GM12891 (cell line): ENCODE measurements around the gene CELF6.

Experiments
- DNase-seq: peaks from one replicate; pipeline ENCODE4 v3.0.0; 2011; ENCODE audit warnings: low spot score; ENCODE audit not compliant: insufficient read length
- FAIRE-seq: peaks from 2 replicates; lab custom pipeline; 2011; peaks lifted over from hg19 to GRCh38; lab: Jason Lieb, UNC
- PAX5 ChIP-seq: IDR thresholded peaks from 2 replicates; pipeline ENCODE4 v1.6.1; 2011; ENCODE audit warnings: low read length, moderate library complexity, mild to moderate bottlenecking; ENCODE audit not compliant: insufficient read depth, severe bottlenecking
- POLR2A ChIP-seq: IDR thresholded peaks from 2 replicates; pipeline ENCODE4 v1.6.1; 2011; ENCODE audit warnings: low read depth, low read length, control low read depth
- POLR2AphosphoS5 ChIP-seq: IDR thresholded peaks from 2 replicates; pipeline ENCODE4 v1.6.1; 2011; ENCODE audit warnings: low read depth, low read length, control low read depth
- POU2F2 ChIP-seq: IDR thresholded peaks from 2 replicates; pipeline ENCODE4 v1.6.1; 2011; ENCODE audit warnings: low read depth, mild to moderate bottlenecking, control low read depth, low read length, moderate library complexity
- SPI1 ChIP-seq: IDR thresholded peaks from 2 replicates; pipeline ENCODE4 v1.6.1; 2011; ENCODE audit warnings: low read depth, low read length, control low read depth
- TAF1 ChIP-seq: IDR thresholded peaks from 2 replicates; pipeline ENCODE4 v1.6.1; 2011; ENCODE audit warnings: low read depth, low read length, control low read depth

The CELF6 gene

GRCh38 chr15:72345280-72345679, 25.3 kb upstream of the CELF6 start:
- TF ChIP-seq PAX5 (no peak), POU2F2 (no peak), SPI1 (no peak), POLR2A (no peak), POLR2AphosphoS5 (no peak), TAF1 (no peak)
- FAIRE-seq (no peak), DNase-seq (no peak)

- no peak for FAIRE-seq
- DNase-seq = no peak
- TF ChIP-seq POU2F2 = no peak
- TF ChIP-seq PAX5 = no peak
- TF ChIP-seq TAF1 = no peak
- no peak for TF ChIP-seq SPI1
- no peak for TF ChIP-seq POLR2AphosphoS5
- no peak for TF ChIP-seq POLR2A
Measured at GRCh38 chr15:72344602-72345001, 24.6 kb upstream of the CELF6 start.

GRCh38 chr15:72342385-72342784, 22.4 kb upstream of the CELF6 start:
- no peak for DNase-seq
- TF ChIP-seq SPI1 = no peak
- no peak for TF ChIP-seq PAX5
- TF ChIP-seq TAF1 = no peak
- no peak for TF ChIP-seq POLR2A
- no peak for TF ChIP-seq POU2F2
- no peak for TF ChIP-seq POLR2AphosphoS5
- FAIRE-seq = no peak

- FAIRE-seq (no peak), DNase-seq (no peak)
- TF ChIP-seq POU2F2 = no peak
- TF ChIP-seq PAX5 = no peak
- no peak for TF ChIP-seq POLR2A
- no peak for TF ChIP-seq POLR2AphosphoS5
- no peak for TF ChIP-seq TAF1
- TF ChIP-seq SPI1 = no peak
Measured at GRCh38 chr15:72341361-72341760, 21.4 kb upstream of the CELF6 start.

GRCh38 chr15:72340366-72340765, 20.4 kb upstream of the CELF6 start:
- DNase-seq = no peak
- TF ChIP-seq POLR2A = no peak
- no peak for TF ChIP-seq PAX5
- no peak for TF ChIP-seq POLR2AphosphoS5
- no peak for TF ChIP-seq POU2F2
- TF ChIP-seq SPI1 = no peak
- TF ChIP-seq TAF1 = no peak
- no peak for FAIRE-seq

- no peak for FAIRE-seq
- no peak for TF ChIP-seq POLR2A
- no peak for TF ChIP-seq POLR2AphosphoS5
- no peak for TF ChIP-seq POU2F2
- no peak for TF ChIP-seq PAX5
- no peak for TF ChIP-seq SPI1
- TF ChIP-seq TAF1 = no peak
- DNase-seq = no peak
Measured at GRCh38 chr15:72339777-72340177, 19.8 kb upstream of the CELF6 start.

- FAIRE-seq = no peak
- DNase-seq = no peak
- TF ChIP-seq TAF1 (no peak), PAX5 (no peak), POLR2A (no peak), POU2F2 (no peak), POLR2AphosphoS5 (no peak), SPI1 (no peak)
Measured at GRCh38 chr15:72338617-72339321, 18.8 kb upstream of the CELF6 start.

GRCh38 chr15:72338148-72338547, 18.2 kb upstream of the CELF6 start:
- FAIRE-seq (no peak), DNase-seq (no peak)
- TF ChIP-seq PAX5 (no peak), POU2F2 (no peak), POLR2A (no peak), POLR2AphosphoS5 (no peak), TAF1 (no peak), SPI1 (no peak)

- DNase-seq = no peak
- TF ChIP-seq PAX5 (no peak), TAF1 (no peak), POU2F2 (no peak), POLR2A (no peak), POLR2AphosphoS5 (no peak), SPI1 (no peak)
- FAIRE-seq = no peak
Measured at GRCh38 chr15:72334842-72335241, 14.9 kb upstream of the CELF6 start.

- TF ChIP-seq POU2F2 (no peak), POLR2A (no peak), SPI1 (no peak)
- DNase-seq (no peak), FAIRE-seq (no peak)
Measured at GRCh38 chr15:72331021-72331420, 11.1 kb upstream of the CELF6 start.

- TF ChIP-seq PAX5 = no peak
- TF ChIP-seq TAF1 = no peak
- TF ChIP-seq SPI1 = no peak
- no peak for TF ChIP-seq POU2F2
- no peak for TF ChIP-seq POLR2AphosphoS5
- TF ChIP-seq POLR2A = no peak
- no peak for FAIRE-seq
- no peak for DNase-seq
Measured at GRCh38 chr15:72323752-72324151, 3.8 kb upstream of the CELF6 start.
